H1 (cell line): Measurements from ENCODE around the gene ADPRHL1. TPM values are rescaled to one million over a fixed set of nuclear protein-coding genes. Genes with fewer than 3 reads are reported as not detected.

Source experiments
- ASH2L ChIP-seq: fragments of 200-600, 300-600 bp; sonication (generic); IDR thresholded peaks from one replicate; pipeline ENCODE4 v1.7.1; 2017; ENCODE audit warnings: low read length
- CEBPB ChIP-seq: IDR thresholded peaks from 2 replicates; pipeline ENCODE4 v1.6.1; 2012; ENCODE audit warnings: low read depth, low read length
- GTF2F1 ChIP-seq: IDR thresholded peaks from 2 replicates; pipeline ENCODE4 v1.6.1; 2012; ENCODE audit warnings: low read depth, low read length, improper control_type of control experiment, borderline replicate concordance
- POLR2A ChIP-seq, 2 experiments: IDR thresholded peaks; 1 replicate in 1 of 2; 2 replicates in 1 of 2; pipeline ENCODE4 v1.6.1; 2011; ENCODE audit warnings: low read depth in 2 of 2, low read length in 2 of 2, mild to moderate bottlenecking in 2 of 2; ENCODE audit errors: control extremely low read depth in 1 of 2
- polyA plus RNA-seq, 7 experiments: library from polyadenylated mRNA; depleted of rRNA in 3 of 7; stranded (reverse) in 5 of 7; unstranded in 2 of 7; fragments of >200 nt in 5 of 7; fragments of 200-250 nt in 2 of 7; gene quantifications; 1 replicate in 5 of 7; 2 replicates in 1 of 7; 4 replicates in 1 of 7; pipeline versions ENCODE4 v1.2.1 to v1.2.3, GENCODE V29; 2011 to 2013; ENCODE audit warnings: missing spikeins in 2 of 7, mixed read lengths in 2 of 7
- total RNA-seq: library from RNA; stranded (reverse); fragmentation: NEBNext Ultra II Directional; extraction: Animal tissue kit (Norgen Biotek cat#: 25700); gene quantifications from 2 replicates; pipeline ENCODE4 v1.2.1, GENCODE V29; 2021

The ADPRHL1 gene
- total and polyA plus RNA-seq, 2 of the 8 experiments (the other 6 are each of a cell fraction or from before 2014, with no cell fraction given): 0.74 to 1.7 TPM

- TF ChIP-seq ASH2L (no peak), POLR2A (IDR thresholded peaks at IDR 0.05; ENCODE audit: control extremely low read depth in 1 of 2, low read depth in 2 of 2, low read length in 2 of 2) (no peak), GTF2F1 (no peak), CEBPB (no peak)
Observed at GRCh38 chr13:113429608-113429985, 23.7 kb downstream of the ADPRHL1 start (continued).
